ENCODE data around the gene SLC16A2.
A peak's percentile ranks its signal among the peaks of the same experiment; 100 is the strongest.
"Not testable (repeated sequence)": the region's sequence is repeated elsewhere in the genome, so short reads cannot be mapped to it uniquely, and the experiment has no call there.

Gene SLC16A2

GRCh38 chrX:74448669-74449068 lies 27.4 kb downstream of the SLC16A2 start:
- DNase-seq: no peak

- no peak for DNase-seq
Observed at GRCh38 chrX:74449322-74449936, 28.1 kb downstream of the SLC16A2 start.

GRCh38 chrX:74449937-74450330 lies 28.6 kb downstream of the SLC16A2 start:
- DNase-seq: no peak

- DNase-seq: no peak
Observed at GRCh38 chrX:74450803-74451449, 29.6 kb downstream of the SLC16A2 start.

GRCh38 chrX:74451450-74452198 lies 30.3 kb downstream of the SLC16A2 start:
- DNase-seq: no peak

- no peak for DNase-seq
Observed at GRCh38 chrX:74452199-74452481, 30.8 kb downstream of the SLC16A2 start.

- DNase-seq: no peak
Observed at GRCh38 chrX:74453178-74453577, 31.9 kb downstream of the SLC16A2 start.

GRCh38 chrX:74454233-74454632 lies 32.9 kb downstream of the SLC16A2 start:
- DNase-seq: not testable (repeated sequence)

GRCh38 chrX:74458736-74459135 lies 37.4 kb downstream of the SLC16A2 start:
- DNase-seq: no peak

GRCh38 chrX:74461384-74461783 lies 40.1 kb downstream of the SLC16A2 start:
- no peak for DNase-seq

- no peak for DNase-seq
Observed at GRCh38 chrX:74464722-74465121, 43.4 kb downstream of the SLC16A2 start.

GRCh38 chrX:74465424-74465823 lies 44.1 kb downstream of the SLC16A2 start:
- DNase-seq: no peak

- no peak for DNase-seq
Observed at GRCh38 chrX:74467656-74468055, 46.4 kb downstream of the SLC16A2 start.

GRCh38 chrX:74473116-74473515 lies 51.8 kb downstream of the SLC16A2 start:
- DNase-seq: not testable (repeated sequence)

- no peak for DNase-seq
Observed at GRCh38 chrX:74490247-74490646, 69.0 kb downstream of the SLC16A2 start.

GRCh38 chrX:74492720-74493201 lies 71.5 kb downstream of the SLC16A2 start:
- peak in 1 of 4 experiments; percentile 1 for DNase-seq

GRCh38 chrX:74493806-74494205 lies 72.5 kb downstream of the SLC16A2 start:
- DNase-seq: no peak

GRCh38 chrX:74498924-74499323 lies 77.6 kb downstream of the SLC16A2 start:
- no peak for DNase-seq

- no peak for DNase-seq
Observed at GRCh38 chrX:74500067-74500466, 78.8 kb downstream of the SLC16A2 start.

- no peak for DNase-seq
Observed at GRCh38 chrX:74500555-74500954, 79.3 kb downstream of the SLC16A2 start.

GRCh38 chrX:74505437-74505836 lies 84.1 kb downstream of the SLC16A2 start:
- no peak for DNase-seq

- no peak for DNase-seq
Observed at GRCh38 chrX:74506317-74507115, 85.2 kb downstream of the SLC16A2 start.

GRCh38 chrX:74507191-74507590 lies 85.9 kb downstream of the SLC16A2 start:
- DNase-seq: no peak
